BE2C (cell line): ENCODE results near the gene PPP1CC.

Experiments used
- DNase-seq: peaks from one replicate; pipeline ENCODE4 v3.0.0-alpha.2; 2020
- H3K27me3 ChIP-seq: fragments of 250-450 bp; sonication (Bioruptor Pico); 2 replicates; pipeline ENCODE4 v1.5.1; 2020; ENCODE audit warnings: mild to moderate bottlenecking
- H3K36me3 ChIP-seq: fragments of 250-450 bp; sonication (Bioruptor Pico); 2 replicates; pipeline ENCODE4 v1.5.1; 2020; ENCODE audit warnings: mild to moderate bottlenecking
- H3K4me1 ChIP-seq: fragments of 250-450 bp; sonication (Bioruptor Pico); 2 replicates; pipeline ENCODE4 v1.5.1; 2020
- H3K4me3 ChIP-seq: 2 replicates; pipeline ENCODE4 v1.5.1; 2011; ENCODE audit warnings: low read depth, low read length
- H3K9me3 ChIP-seq: fragments of 250-450 bp; sonication (Bioruptor Pico); 2 replicates; pipeline ENCODE4 v1.5.1; 2020
- TF ChIP-seq, protein P1 (sequence below): IDR thresholded peaks from 2 replicates; pipeline ENCODE4 v1.5.1; 2012; ENCODE audit warnings: mild to moderate bottlenecking, low read depth, low read length

PPP1CC gene

DNA sequence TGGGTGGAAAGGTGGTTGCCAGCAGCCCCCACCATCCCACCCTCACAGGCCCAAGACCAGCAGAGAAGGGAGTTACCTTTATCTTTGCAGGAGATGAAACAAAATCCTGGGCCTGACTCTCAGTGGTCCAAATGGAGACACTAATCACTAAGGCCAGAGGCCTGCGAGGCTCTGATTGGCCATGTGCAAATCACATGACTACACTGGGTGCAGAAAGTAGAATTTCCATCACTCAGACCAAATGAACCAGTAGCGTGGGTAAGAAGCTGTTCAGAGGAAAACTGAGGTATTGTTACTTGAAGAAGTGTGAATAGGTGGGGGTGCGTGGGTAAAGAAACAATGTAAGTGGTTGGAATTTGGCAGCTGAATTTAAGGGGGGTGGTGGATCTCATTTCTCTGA is 20.2 kb upstream of the PPP1CC start:
- Histone ChIP-seq H3K27me3 (no peaks in the 10 kb centered on the region), H3K4me3 (no peak overlapping the region), H3K36me3 (no peaks in the 10 kb centered on the region), H3K4me1 (no peaks in the 10 kb centered on the region), H3K9me3 (no peaks in the 10 kb centered on the region)
- TF ChIP-seq, protein P1, sequence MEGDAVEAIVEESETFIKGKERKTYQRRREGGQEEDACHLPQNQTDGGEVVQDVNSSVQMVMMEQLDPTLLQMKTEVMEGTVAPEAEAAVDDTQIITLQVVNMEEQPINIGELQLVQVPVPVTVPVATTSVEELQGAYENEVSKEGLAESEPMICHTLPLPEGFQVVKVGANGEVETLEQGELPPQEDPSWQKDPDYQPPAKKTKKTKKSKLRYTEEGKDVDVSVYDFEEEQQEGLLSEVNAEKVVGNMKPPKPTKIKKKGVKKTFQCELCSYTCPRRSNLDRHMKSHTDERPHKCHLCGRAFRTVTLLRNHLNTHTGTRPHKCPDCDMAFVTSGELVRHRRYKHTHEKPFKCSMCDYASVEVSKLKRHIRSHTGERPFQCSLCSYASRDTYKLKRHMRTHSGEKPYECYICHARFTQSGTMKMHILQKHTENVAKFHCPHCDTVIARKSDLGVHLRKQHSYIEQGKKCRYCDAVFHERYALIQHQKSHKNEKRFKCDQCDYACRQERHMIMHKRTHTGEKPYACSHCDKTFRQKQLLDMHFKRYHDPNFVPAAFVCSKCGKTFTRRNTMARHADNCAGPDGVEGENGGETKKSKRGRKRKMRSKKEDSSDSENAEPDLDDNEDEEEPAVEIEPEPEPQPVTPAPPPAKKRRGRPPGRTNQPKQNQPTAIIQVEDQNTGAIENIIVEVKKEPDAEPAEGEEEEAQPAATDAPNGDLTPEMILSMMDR, result no peak
- DNase-seq, result no peak

DNA sequence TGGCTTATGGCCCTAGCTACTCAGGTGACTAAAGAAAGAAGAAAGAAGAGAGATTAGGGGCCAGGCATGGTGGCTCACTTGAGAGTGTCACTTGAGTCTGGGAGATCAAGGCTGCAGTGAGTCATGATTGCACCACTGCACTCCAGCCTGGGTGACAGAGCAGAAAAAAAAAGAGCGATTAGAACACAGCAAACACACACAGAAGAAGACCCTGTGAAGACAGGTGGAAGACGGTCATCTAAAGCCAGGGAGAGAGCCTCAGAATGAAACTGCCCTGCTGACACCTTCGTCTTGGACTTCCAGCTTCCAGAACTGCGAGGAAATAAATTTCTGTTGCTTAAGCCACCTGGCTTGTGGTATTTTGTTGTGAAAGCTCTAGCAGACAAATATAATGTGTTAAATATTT is 17.5 kb upstream of the PPP1CC start:
- H3K4me1 ChIP-seq, result no peaks in the 10 kb centered on the region
- H3K9me3 ChIP-seq, result no peaks in the 10 kb centered on the region
- H3K36me3 ChIP-seq, result no peaks in the 10 kb centered on the region
- H3K4me3 ChIP-seq, result no peak overlapping the region
- no peak for DNase-seq
- TF ChIP-seq, protein P1, result no peak
- no peaks in the 10 kb centered on the region for H3K27me3 ChIP-seq

DNA sequence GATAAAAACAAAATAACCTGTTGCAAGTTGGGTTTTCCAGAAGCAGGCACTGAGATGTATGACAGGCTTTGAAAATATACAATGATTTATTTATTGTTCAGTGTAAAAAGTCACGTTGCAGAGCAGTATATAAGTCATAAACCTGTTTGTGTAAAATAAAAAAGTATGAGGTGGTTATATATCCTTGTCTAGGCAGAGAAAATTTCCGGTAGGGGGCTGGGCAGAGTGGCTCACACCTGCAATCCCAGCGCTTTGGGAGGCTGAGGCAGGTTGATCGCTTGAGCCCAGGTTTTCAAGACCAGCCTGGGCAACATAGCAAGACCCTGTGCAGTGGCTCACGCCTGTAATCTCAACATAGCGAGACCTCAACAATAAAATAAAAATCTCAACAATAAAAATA is 16.2 kb upstream of the PPP1CC start:
- no peak for DNase-seq
- no peak overlapping the region for H3K4me3 ChIP-seq
- H3K9me3 ChIP-seq, result no peaks in the 10 kb centered on the region
- no peaks in the 10 kb centered on the region for H3K4me1 ChIP-seq
- TF ChIP-seq, protein P1, result no peak
- H3K36me3 ChIP-seq, result no peaks in the 10 kb centered on the region
- H3K27me3 ChIP-seq, result no peaks in the 10 kb centered on the region

DNA sequence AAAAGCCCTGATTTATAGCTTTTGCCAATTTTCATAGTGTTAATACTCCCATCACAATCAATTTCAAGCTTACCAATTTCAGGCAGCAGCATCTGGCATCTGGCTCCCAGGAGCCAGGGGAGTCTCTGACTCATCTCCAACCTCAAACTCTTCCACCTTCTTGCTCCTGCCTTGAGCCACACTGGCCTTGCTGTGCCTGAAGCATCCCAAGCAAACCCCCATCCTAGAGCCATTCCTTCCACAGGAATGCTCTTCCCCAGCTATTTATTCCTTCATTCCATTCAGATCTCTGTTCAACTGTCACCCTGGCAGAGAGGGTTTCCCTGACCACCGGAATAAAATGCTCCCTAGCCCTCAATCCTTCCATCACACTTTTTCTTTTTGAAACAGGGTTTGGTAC is 13.9 kb upstream of the PPP1CC start:
- TF ChIP-seq, protein P1, result no peak
- H3K4me1 ChIP-seq, result no peaks in the 10 kb centered on the region
- H3K36me3 ChIP-seq, result no peaks in the 10 kb centered on the region
- no peak for DNase-seq
- H3K9me3 ChIP-seq, result no peaks in the 10 kb centered on the region
- H3K4me3 ChIP-seq, result no peak overlapping the region
- H3K27me3 ChIP-seq, result no peaks in the 10 kb centered on the region

DNA sequence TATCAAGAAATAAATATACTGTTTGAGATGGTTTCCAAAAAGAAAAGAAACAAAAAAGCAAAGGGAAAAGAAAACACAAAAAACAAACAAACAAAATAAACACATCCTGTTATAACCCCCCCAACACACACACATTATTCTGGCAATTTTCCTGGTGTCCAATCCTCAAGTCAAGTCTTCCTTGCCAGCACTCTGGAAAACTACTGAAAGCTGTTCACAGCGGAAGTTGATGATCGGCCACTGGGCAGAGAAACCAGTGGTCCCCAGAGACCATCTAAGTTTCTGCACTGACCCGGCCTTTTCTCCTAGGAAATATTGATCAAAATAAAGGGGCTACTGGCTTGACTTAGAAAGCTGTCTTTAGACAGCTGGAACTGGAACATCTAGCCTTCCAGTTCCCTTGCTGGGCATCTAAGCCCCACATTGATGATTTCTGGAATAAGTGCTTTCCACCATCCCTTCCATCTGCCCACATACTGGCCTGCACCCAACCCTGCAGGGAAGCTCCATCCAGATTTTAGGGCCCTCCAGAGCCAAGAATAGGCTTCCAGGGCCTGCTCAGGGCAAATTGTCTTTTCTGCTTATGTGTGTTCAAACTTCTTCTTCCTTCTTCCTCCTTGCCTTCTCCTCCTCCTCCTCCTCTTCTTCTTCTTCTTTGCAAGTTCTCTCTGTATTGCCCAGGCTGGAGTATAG is 11.6 kb upstream of the PPP1CC start:
- no peak for DNase-seq
- Histone ChIP-seq H3K36me3 (no peaks in the 10 kb centered on the region), H3K4me1 (no peaks in the 10 kb centered on the region), H3K9me3 (no peaks in the 10 kb centered on the region; the same call in 1 of the 2 replicates), H3K4me3 (no peak overlapping the region), H3K27me3 (no peaks in the 10 kb centered on the region)
- TF ChIP-seq, protein P1, result no peak

DNA sequence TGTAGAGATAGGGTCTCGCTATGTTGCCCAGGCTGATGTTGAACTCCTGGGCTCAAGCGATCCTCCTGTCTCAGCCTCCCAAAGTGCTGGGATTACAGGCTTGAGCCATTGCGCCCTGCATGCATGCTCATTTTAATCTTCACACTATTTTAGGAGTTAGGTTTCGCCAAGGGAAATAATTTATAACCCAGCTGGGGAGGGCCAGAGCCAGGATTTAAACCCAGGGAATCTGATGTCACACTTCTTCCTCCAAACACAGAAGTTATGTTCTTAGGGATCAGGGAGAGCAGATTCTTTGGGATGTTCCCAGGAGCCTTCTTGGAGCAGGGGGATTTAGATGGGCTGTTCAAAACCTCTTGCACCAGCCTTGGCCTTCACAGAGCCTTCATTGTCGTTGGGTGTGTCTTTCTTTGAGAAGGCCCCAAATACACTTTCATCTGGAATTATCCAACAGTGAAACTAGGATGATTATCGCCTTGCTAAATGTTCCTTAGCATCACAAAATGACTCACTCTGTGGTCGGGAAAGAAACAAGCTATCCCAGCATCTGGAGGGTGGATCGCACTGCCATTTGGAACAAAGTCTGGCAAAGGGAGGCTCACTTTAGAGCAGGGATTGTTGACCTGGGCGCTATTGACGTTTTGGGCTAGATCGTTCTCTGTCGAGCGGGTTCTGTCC is 8.2 kb upstream of the PPP1CC start:
- Histone ChIP-seq H3K4me1 (no peaks in the 10 kb centered on the region), H3K36me3 (no peaks in the 10 kb centered on the region), H3K9me3 (no peaks in the 10 kb centered on the region; the same call in 1 of the 2 replicates), H3K4me3 (no peak overlapping the region), H3K27me3 (no peaks in the 10 kb centered on the region)
- TF ChIP-seq, protein P1, result no peak
- no peak for DNase-seq
